NT2/D1 (cell line): Measurements from ENCODE around the gene GHRHR.

Experiments
- SUZ12 ChIP-seq: IDR thresholded peaks from 2 replicates; pipeline ENCODE4 v1.6.1; 2011; ENCODE audit not compliant: insufficient read length, insufficient read depth; ENCODE audit errors: extremely low read depth
- YY1 ChIP-seq: IDR thresholded peaks from 2 replicates; pipeline ENCODE4 v1.6.1; 2011; ENCODE audit not compliant: insufficient read length, insufficient read depth
- ZNF274 ChIP-seq: IDR thresholded peaks from 2 replicates; pipeline ENCODE4 v1.6.1; 2011; ENCODE audit warnings: mild to moderate bottlenecking, low read depth, low read length

DNA sequence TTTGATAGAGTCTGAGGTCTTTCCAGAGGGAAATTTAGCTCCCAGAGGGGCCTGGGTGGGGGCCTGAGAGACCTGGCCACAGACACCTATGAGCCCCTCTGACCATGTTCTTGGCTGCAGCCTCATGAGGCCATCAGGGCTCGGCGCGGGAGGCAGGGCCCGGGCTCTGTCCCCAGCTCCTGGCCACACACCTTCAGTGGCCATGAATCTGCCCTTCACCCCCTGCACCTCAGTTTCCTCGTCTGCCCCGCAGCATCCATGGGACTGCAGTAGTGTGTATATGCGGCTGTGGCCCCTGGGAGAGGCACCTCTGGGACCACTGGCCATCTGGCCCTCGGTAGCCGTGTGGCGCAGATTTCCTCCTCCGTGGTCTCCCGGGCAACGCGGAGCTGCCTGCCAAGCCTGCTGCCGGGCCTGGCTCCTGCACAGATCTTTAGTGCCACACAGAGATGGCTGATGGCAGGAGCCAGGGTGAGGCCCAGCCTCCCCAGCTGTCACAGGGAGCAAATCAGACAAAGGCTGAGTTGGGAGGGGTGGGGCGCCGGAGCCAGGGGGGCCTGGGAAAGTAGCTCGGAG, 64.8 kb downstream of the GHRHR start:
- TF ChIP-seq SUZ12: no peak
- no peak for TF ChIP-seq YY1
- TF ChIP-seq ZNF274: no peak
